ENCODE measurements around the gene GPC5.

- TF ChIP-seq, protein P1, sequence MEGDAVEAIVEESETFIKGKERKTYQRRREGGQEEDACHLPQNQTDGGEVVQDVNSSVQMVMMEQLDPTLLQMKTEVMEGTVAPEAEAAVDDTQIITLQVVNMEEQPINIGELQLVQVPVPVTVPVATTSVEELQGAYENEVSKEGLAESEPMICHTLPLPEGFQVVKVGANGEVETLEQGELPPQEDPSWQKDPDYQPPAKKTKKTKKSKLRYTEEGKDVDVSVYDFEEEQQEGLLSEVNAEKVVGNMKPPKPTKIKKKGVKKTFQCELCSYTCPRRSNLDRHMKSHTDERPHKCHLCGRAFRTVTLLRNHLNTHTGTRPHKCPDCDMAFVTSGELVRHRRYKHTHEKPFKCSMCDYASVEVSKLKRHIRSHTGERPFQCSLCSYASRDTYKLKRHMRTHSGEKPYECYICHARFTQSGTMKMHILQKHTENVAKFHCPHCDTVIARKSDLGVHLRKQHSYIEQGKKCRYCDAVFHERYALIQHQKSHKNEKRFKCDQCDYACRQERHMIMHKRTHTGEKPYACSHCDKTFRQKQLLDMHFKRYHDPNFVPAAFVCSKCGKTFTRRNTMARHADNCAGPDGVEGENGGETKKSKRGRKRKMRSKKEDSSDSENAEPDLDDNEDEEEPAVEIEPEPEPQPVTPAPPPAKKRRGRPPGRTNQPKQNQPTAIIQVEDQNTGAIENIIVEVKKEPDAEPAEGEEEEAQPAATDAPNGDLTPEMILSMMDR (IDR thresholded peaks at IDR 0.05 in 8 of 11, conservative IDR thresholded peaks at IDR 0.05 in 3 of 11): no peak
- TF ChIP-seq POLR2A (IDR thresholded peaks at IDR 0.05) (no peak), POLR2AphosphoS5 (IDR thresholded peaks at IDR 0.05) (no peak)
Measured at GRCh38 chr13:91950803-91951202, 552.4 kb downstream of the GPC5 start.

Data from spleen (tissue), 7 donors.